Omental fat pad (tissue), 4 donors: ENCODE results near the gene SPACA7. TPM values are rescaled to one million over a fixed set of nuclear protein-coding genes. Genes with fewer than 3 reads are reported as not detected.

Source experiments
- ATAC-seq: fragments of 150-250 bp; one replicate; pipeline ENCODE4 v1.9.1; 2016; ENCODE audit warnings: mild to moderate bottlenecking, moderate library complexity; ENCODE audit not compliant: low FRiP score
- DNase-seq: peaks from one replicate; pipeline ENCODE4 v3.0.0-alpha.2; 2019; ENCODE audit warnings: low spot score
- total RNA-seq, 4 donors: library from RNA; depleted of rRNA; stranded (reverse); fragments of >200 nt; gene quantifications; one replicate each; pipeline ENCODE4 v1.1.0, GENCODE V29; 2016
- TF ChIP-seq, protein P1 (sequence below), 3 donors: fragments of 450-650 bp; IDR thresholded peaks; one replicate each; pipeline ENCODE4 v1.5.1; 2016 to 2017; ENCODE audit warnings: antibody characterized with exemption in 3 of 3, mild to moderate bottlenecking in 3 of 3, moderate library complexity in 2 of 3

The SPACA7 gene
- total RNA-seq, 4 donors from 2014 or later: not detected

DNA sequence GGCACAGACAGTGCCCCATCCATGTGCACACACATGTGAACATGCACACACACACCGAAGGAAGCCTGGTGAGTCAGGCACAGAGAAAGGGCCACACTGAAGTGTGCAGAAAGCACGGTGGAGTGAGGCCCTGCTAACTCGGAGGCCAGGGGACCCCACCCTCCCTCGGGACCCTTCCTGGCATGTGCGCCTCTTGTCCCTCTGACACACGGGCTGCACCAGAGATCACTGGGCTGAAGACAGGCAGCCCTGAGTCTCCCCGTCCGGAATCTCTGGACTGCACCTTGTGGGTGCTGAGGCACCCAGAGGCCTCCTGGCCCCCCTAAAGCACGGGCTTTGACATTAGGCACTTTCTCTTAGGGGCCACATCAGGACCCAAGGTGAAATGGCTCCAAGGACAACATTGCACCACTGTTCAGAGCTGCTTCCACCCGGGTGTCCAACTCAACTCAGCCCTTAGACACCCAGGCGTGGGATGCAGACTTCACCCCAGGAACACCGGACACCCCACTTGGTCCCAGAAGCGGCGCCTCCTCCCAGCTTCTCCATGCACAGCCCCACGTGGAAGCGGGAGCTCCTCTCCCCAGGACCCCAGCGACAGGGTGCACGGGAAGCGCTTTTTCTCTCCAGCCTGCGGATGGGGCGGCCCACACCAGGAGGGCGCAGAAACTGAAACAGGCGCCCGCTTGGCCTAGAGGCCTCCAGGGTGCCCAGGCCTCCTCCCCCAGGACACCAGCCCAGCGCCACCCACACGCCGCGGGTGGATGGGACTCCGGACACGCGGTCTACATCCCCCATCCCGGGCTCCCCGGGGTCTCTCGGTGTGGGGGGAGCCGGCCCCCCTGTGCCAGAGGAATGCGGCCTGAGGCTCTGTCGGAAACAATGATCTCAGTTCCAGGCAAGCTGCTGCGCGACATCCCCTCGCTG lies 90.2 kb downstream of the SPACA7 start:
- TF ChIP-seq, protein P1, sequence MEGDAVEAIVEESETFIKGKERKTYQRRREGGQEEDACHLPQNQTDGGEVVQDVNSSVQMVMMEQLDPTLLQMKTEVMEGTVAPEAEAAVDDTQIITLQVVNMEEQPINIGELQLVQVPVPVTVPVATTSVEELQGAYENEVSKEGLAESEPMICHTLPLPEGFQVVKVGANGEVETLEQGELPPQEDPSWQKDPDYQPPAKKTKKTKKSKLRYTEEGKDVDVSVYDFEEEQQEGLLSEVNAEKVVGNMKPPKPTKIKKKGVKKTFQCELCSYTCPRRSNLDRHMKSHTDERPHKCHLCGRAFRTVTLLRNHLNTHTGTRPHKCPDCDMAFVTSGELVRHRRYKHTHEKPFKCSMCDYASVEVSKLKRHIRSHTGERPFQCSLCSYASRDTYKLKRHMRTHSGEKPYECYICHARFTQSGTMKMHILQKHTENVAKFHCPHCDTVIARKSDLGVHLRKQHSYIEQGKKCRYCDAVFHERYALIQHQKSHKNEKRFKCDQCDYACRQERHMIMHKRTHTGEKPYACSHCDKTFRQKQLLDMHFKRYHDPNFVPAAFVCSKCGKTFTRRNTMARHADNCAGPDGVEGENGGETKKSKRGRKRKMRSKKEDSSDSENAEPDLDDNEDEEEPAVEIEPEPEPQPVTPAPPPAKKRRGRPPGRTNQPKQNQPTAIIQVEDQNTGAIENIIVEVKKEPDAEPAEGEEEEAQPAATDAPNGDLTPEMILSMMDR (IDR thresholded peaks at IDR 0.05): no peak
- ATAC-seq: no peak
- no peak for DNase-seq

DNA sequence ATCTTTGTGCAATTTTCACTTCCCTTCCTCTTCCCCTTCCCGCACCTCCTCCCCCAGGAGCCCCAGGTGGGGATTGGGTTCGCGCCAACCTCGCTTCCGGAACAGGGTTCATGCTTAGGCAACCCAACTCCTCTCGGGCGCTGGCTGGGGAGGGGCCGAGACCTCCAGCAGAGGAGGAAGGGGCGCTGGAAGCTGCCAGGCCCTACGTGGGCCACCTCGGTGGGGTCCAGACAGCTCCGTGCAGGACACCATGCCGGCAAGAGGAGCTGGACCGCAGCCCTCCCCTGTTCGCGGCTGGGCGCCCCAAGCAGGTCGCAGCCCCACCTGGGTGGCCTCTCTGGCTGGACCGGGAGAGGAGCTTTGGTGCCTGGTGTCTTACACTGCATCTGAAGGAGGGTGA lies 91.1 kb downstream of the SPACA7 start:
- DNase-seq: no peak
- no peak for ATAC-seq
- TF ChIP-seq, protein P1 (IDR thresholded peaks at IDR 0.05): no peak

DNA sequence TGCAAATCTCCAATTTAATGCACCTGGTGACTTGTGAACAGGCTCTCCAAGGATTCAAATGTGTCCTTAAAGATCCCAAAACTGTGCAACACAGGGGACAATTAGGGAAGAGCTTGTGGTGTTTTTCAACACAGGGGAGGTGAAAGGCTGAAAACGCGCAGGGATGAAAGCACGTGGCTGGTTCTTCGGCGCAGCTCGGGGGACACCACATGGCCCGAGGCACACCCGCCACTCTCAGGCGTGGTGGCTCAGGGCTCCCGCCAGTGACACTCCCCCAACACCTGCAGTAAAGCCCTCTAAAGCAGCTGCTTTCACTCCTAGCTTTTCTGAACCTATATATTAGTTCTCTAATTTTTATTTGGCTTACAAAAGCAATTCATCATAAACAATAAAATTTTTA lies 91.9 kb downstream of the SPACA7 start:
- ATAC-seq (no peak), DNase-seq (no peak)
- TF ChIP-seq, protein P1 (IDR thresholded peaks at IDR 0.05): no peak

DNA sequence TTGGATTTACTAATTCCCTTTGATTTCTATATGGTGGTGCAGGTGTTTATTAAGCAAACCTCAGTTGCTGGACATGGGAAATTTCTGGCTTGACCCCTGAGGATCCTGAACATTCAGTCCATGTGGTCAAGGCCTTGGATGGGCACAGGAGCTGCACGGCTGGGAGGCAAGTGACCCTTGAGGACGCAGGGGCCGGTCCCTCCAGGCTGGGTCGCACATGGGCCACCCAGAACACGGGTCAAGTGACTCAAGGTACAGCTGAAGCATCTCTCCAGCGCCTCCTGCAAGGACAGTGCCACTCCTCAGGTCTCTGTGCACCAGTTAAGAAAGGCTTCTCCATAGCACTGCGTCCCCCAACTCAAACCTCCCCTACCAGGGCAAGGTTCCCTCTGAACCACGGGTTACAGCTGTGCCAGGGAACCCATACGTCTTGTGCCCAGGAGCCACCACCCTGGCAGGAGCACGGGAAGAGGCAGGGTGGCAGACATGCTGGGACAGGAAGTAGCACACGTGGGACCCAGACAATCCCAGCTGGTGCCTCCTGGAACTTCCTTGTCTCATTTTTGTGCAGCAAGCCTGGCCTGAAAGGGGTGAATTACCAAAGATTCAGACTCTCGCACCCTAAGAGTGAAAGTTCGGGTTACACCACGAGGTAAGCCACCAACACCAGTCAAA lies 93.1 kb downstream of the SPACA7 start:
- TF ChIP-seq, protein P1 (IDR thresholded peaks at IDR 0.05): no peak
- DNase-seq (no peak), ATAC-seq (no peak)

DNA sequence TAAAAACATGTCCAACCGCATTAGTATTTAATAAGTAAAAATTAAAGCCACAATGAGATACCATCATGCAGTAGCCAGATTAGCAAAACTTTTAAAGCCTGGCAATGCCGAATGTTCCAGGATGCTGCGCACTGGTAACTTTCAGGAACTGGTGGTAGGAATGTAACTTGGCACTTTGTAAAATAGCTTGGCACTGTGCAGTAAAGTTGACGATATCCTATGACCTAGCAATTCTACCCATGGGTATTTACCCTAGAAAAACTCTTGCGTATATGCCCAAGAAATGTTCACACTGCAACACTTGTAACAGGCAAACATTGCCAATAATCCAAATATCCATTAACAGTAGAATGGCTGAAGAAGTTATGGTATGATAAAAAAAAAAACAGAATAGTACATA lies 97.7 kb downstream of the SPACA7 start:
- TF ChIP-seq, protein P1 (IDR thresholded peaks at IDR 0.05): no peak
- DNase-seq (no peak), ATAC-seq (no peak)

DNA sequence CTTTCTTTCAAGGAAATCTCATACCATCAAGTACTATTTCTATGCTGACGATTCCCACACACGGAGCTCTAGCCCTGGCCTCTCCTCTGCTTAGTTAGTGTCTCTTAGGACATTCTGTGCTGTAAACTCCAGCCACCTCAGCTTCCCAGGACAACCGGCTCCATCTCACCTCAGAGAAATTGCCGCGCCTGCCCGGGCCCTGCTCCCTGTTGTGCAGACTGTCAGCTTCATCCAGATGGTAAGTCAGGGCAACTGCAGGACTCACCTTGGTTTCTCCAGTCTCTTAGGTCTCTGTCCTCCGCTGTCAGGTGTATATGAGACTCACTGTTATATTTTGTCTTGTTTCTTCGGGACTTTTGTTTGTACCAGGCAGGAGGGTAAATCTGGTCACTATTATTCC lies 98.7 kb downstream of the SPACA7 start:
- TF ChIP-seq, protein P1 (IDR thresholded peaks at IDR 0.05): no peak
- DNase-seq (no peak), ATAC-seq (no peak)
